HepG2 (cell line): Measurements from ENCODE around the gene IGDCC3. TPM values are rescaled to one million over a fixed set of nuclear protein-coding genes. Genes with fewer than 3 reads are reported as not detected.

Experiments
- CBX2 ChIP-seq, 2 experiments: fragments of 200-600 bp in 1 of 2; sonication (generic); formaldehyde crosslinking in 1 of 2; IDR thresholded peaks; 2 replicates each; pipeline versions ENCODE4 v1.7.0 to v1.8.1; 2018 to 2022; ENCODE audit warnings: low read depth in 2 of 2, low read length in 1 of 2, mild to moderate bottlenecking in 1 of 2, missing genetic modification reagents in 1 of 2
- CEBPB ChIP-seq: IDR thresholded peaks from 2 replicates; pipeline ENCODE4 v1.6.1; 2011; ENCODE audit warnings: low read depth, low read length, improper control_type of control experiment, borderline replicate concordance
- ELF4 ChIP-seq: sonication (generic); formaldehyde crosslinking; IDR thresholded peaks from 2 replicates; pipeline ENCODE4 v1.5.0; 2020; ENCODE audit warnings: missing genetic modification reagents, mild to moderate bottlenecking, moderate library complexity, borderline replicate concordance
- ERF ChIP-seq: IDR thresholded peaks from 2 replicates; pipeline ENCODE4 v1.6.1; 2018; ENCODE audit warnings: missing biosample characterization, missing genetic modification reagents
- ETV5 ChIP-seq: IDR thresholded peaks from 2 replicates; pipeline ENCODE4 v1.6.1; 2018; ENCODE audit warnings: missing biosample characterization, missing genetic modification reagents, inconsistent platforms, borderline replicate concordance
- FOSL1 ChIP-seq: sonication (generic); formaldehyde crosslinking; IDR thresholded peaks from 2 replicates; pipeline ENCODE4 v1.9.0; 2021; ENCODE audit warnings: missing genetic modification reagents, borderline replicate concordance
- FOXP1 ChIP-seq, 2 experiments: fragments of 450-650 bp in 1 of 2; IDR thresholded peaks; 2 replicates each; pipeline ENCODE4 v1.6.1; 2017 to 2018; ENCODE audit warnings: antibody characterized with exemption in 1 of 2
- GATAD1 ChIP-seq: IDR thresholded peaks from 2 replicates; pipeline ENCODE4 v1.6.1; 2016; ENCODE audit warnings: missing genetic modification reagents, missing compliant biosample characterization
- HNF1B ChIP-seq: sonication (generic); formaldehyde crosslinking; IDR thresholded peaks from 2 replicates; pipeline ENCODE4 v1.5.1; 2020; ENCODE audit warnings: mild to moderate bottlenecking, moderate library complexity, missing genetic modification reagents
- IRF2 ChIP-seq: IDR thresholded peaks from 2 replicates; pipeline ENCODE4 v1.6.1; 2018; ENCODE audit warnings: missing genetic modification reagents, missing compliant biosample characterization
- JDP2 ChIP-seq: sonication (generic); formaldehyde crosslinking; IDR thresholded peaks from 2 replicates; pipeline ENCODE4 v1.8.1; 2022; ENCODE audit warnings: missing genetic modification reagents, borderline replicate concordance
- KMT2A ChIP-seq: sonication (generic); formaldehyde crosslinking; IDR thresholded peaks from 2 replicates; pipeline ENCODE4 v1.4.0; 2020; ENCODE audit warnings: missing genetic modification reagents
- MED13 ChIP-seq: sonication (generic); formaldehyde crosslinking; IDR thresholded peaks from 2 replicates; pipeline ENCODE4 v1.5.0; 2020; ENCODE audit warnings: missing genetic modification reagents
- MXI1 ChIP-seq: IDR thresholded peaks from 3 replicates; pipeline ENCODE4 v1.6.1; 2012; ENCODE audit warnings: low read depth, low read length, inconsistent platforms, borderline replicate concordance
- NKX3-1 ChIP-seq: sonication (generic); formaldehyde crosslinking; IDR thresholded peaks from 2 replicates; pipeline ENCODE4 v1.5.0; 2020; ENCODE audit warnings: missing genetic modification reagents
- POLR2A ChIP-seq, 2 experiments: IDR thresholded peaks; 2 replicates each; pipeline ENCODE4 v1.6.1; 2011; ENCODE audit warnings: low read depth in 2 of 2, low read length in 2 of 2, mild to moderate bottlenecking in 1 of 2, moderate library complexity in 1 of 2; ENCODE audit not compliant: insufficient read depth in 1 of 2
- RNF219 ChIP-seq: sonication (generic); formaldehyde crosslinking; IDR thresholded peaks from 2 replicates; pipeline ENCODE4 v1.5.0; 2020; ENCODE audit warnings: mild to moderate bottlenecking, missing genetic modification reagents
- SMAD1 ChIP-seq: sonication (generic); formaldehyde crosslinking; IDR thresholded peaks from 2 replicates; pipeline ENCODE4 v1.4.0; 2020; ENCODE audit warnings: missing genetic modification reagents, low read depth, mild to moderate bottlenecking, borderline replicate concordance
- ZBTB21 ChIP-seq: sonication (generic); formaldehyde crosslinking; IDR thresholded peaks from 2 replicates; pipeline ENCODE4 v1.4.0; 2020; ENCODE audit warnings: missing genetic modification reagents
- ZBTB42 ChIP-seq: sonication (generic); formaldehyde crosslinking; IDR thresholded peaks from 2 replicates; pipeline ENCODE4 v1.5.0; 2020; ENCODE audit warnings: mild to moderate bottlenecking, missing genetic modification reagents
- ZGPAT ChIP-seq: IDR thresholded peaks from 2 replicates; pipeline ENCODE4 v1.6.1; 2016; ENCODE audit warnings: mild to moderate bottlenecking
- ZMAT3 ChIP-seq: sonication (generic); formaldehyde crosslinking; conservative IDR thresholded peaks from 2 replicates; pipeline ENCODE4 v1.7.0; 2021; ENCODE audit warnings: missing genetic modification reagents
- ZNF644 ChIP-seq: IDR thresholded peaks from 2 replicates; pipeline ENCODE4 v1.6.1; 2016; ENCODE audit warnings: low read depth
- ZNF7 ChIP-seq: IDR thresholded peaks from 2 replicates; pipeline ENCODE4 v1.6.1; 2016; ENCODE audit warnings: missing biosample characterization, missing genetic modification reagents
- ZNF891 ChIP-seq: sonication (generic); formaldehyde crosslinking; IDR thresholded peaks from 2 replicates; pipeline ENCODE4 v1.5.0; 2020; ENCODE audit warnings: mild to moderate bottlenecking, missing genetic modification reagents
- polyA plus RNA-seq, 8 experiments: library from polyadenylated mRNA; depleted of rRNA in 3 of 8; stranded (reverse) in 7 of 8; unstranded in 1 of 8; fragments of >200 nt; fragmentation: Illumina TruSeq in 4 of 8; extraction: Trizol in 4 of 8; gene quantifications; 2 replicates each; pipeline versions ENCODE4 v1.2.1 to v1.2.3, GENCODE V29; 2011 to 2016; ENCODE audit warnings: low read depth in 4 of 8, missing spikeins in 1 of 8, mixed read lengths in 1 of 8; ENCODE audit not compliant: insufficient read depth in 1 of 8
- total RNA-seq, 5 experiments: library from RNA; depleted of rRNA; stranded (reverse); fragments of >200 nt; fragmentation: Illumina TruSeq; extraction: Trizol; gene quantifications; 2 replicates each; pipeline ENCODE4 v1.2.3, GENCODE V29; 2016; ENCODE audit warnings: low read depth in 1 of 5

The IGDCC3 gene
- total and polyA plus RNA-seq, 2 of the 13 experiments (the other 11 are each of a cell fraction or from before 2014, with no cell fraction given) = 30.1 to 51.8 TPM

GRCh38 chr15:65384895-65385869 is 7.4 kb upstream of the IGDCC3 start (continued):
- TF ChIP-seq RNF219 (CRISPR knock-in tag) (no peak), ZMAT3 (CRISPR knock-in tag) (peak; percentile 69; the same call in 1 of the 2 replicates), ELF4 (CRISPR knock-in tag) (no peak), KMT2A (CRISPR knock-in tag) (peak; percentile 61), JDP2 (CRISPR knock-in tag) (no peak), CBX2 (IDR thresholded peaks at IDR 0.05; ENCODE audit: low read depth, low read length) (no peak), CBX2 (CRISPR knock-in tag; IDR thresholded peaks at IDR 0.05; ENCODE audit: low read depth) (0 out of 2 replicates have a peak, but pooled peaks have one; percentile 27), MED13 (0 out of 2 replicates have a peak, but pooled peaks have one; percentile 20), HNF1B (no peak), FOXP1 (IDR thresholded peaks at IDR 0.05) (no peak), FOXP1 (CRISPR knock-in tag; IDR thresholded peaks at IDR 0.05) (no peak), MXI1 (peak; percentile 83; the same call in 2 of the 3 replicates), CEBPB (no peak), ZNF644 (CRISPR knock-in tag) (0 out of 2 replicates have a peak, but pooled peaks have one; percentile 11), ZNF7 (CRISPR knock-in tag) (no peak), ETV5 (CRISPR knock-in tag) (0 out of 2 replicates have a peak, but pooled peaks have one; percentile 9), ZNF891 (CRISPR knock-in tag) (0 out of 2 replicates have a peak, but pooled peaks have one; percentile 20), ERF (no peak; the same call in 1 of the 2 replicates), SMAD1 (CRISPR knock-in tag) (no peak; the same call in 1 of the 2 replicates), IRF2 (CRISPR knock-in tag) (peak; percentile 55; the same call in 1 of the 2 replicates), ZBTB42 (CRISPR knock-in tag) (peak; percentile 67; the same call in 1 of the 2 replicates), NKX3-1 (CRISPR knock-in tag) (no peak), POLR2A (IDR thresholded peaks at IDR 0.05; ENCODE audit: insufficient read depth in 1 of 2, low read depth in 2 of 2, low read length in 2 of 2) (0 out of 4 replicates have a peak, but pooled peaks of 1 of the 2 experiments have one; percentile 42), ZBTB21 (CRISPR knock-in tag) (no peak), GATAD1 (CRISPR knock-in tag) (peak; percentile 19), ZGPAT (CRISPR knock-in tag) (no peak; the same call in 1 of the 2 replicates), FOSL1 (no peak)
